HepG2 (cell line): ENCODE results near the gene BIVM.

Experiments
- ASH2L ChIP-seq: fragments of 300-600, 200-600 bp; sonication (generic); IDR thresholded peaks from 2 replicates; pipeline ENCODE4 v1.7.0; 2017; ENCODE audit warnings: low read depth, mild to moderate bottlenecking, moderate library complexity, mixed read lengths, low read length; ENCODE audit not compliant: insufficient read length
- BHLHE40 ChIP-seq: IDR thresholded peaks from 2 replicates; pipeline ENCODE4 v1.6.1; 2011; ENCODE audit warnings: low read length, improper control_type of control experiment
- KDM1A ChIP-seq: IDR thresholded peaks from 2 replicates; pipeline ENCODE4 v1.6.1; 2016; ENCODE audit warnings: missing compliant biosample characterization
- ZNF841 ChIP-seq: sonication (generic); formaldehyde crosslinking; IDR thresholded peaks from 2 replicates; pipeline ENCODE4 v1.8.1; 2023; ENCODE audit warnings: missing genetic modification reagents, borderline replicate concordance
- TF ChIP-seq, protein P1 (sequence below), 2 experiments: IDR thresholded peaks; 2 replicates each; pipeline ENCODE4 v1.6.1; 2011 to 2012; ENCODE audit warnings: low read length in 2 of 2, borderline replicate concordance in 1 of 2, low read depth in 1 of 2, mild to moderate bottlenecking in 1 of 2, moderate library complexity in 1 of 2

DNA sequence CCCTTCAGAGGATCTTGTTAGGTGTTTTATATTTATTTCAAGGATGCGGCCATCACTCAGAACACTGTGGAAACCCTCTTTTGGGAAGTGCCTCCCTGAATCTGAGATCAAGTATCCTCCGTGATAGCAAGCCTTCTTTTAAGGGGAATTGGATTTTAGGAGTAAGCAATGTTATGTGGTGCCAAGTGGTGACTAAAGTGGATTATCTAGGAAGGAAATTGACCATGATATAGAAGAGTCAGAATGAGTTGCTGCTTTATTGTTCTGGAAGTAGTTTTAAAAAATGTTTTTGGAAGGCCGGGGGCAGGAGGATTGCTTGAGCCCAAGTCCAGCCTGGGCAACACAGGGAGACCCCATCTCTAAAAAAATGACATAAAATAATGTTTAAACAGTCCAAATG, 53.6 kb downstream of the BIVM start:
- no peak for TF ChIP-seq ZNF841 (CRISPR knock-in tag)
- no peak for TF ChIP-seq KDM1A (CRISPR knock-in tag)
- TF ChIP-seq, protein P1, sequence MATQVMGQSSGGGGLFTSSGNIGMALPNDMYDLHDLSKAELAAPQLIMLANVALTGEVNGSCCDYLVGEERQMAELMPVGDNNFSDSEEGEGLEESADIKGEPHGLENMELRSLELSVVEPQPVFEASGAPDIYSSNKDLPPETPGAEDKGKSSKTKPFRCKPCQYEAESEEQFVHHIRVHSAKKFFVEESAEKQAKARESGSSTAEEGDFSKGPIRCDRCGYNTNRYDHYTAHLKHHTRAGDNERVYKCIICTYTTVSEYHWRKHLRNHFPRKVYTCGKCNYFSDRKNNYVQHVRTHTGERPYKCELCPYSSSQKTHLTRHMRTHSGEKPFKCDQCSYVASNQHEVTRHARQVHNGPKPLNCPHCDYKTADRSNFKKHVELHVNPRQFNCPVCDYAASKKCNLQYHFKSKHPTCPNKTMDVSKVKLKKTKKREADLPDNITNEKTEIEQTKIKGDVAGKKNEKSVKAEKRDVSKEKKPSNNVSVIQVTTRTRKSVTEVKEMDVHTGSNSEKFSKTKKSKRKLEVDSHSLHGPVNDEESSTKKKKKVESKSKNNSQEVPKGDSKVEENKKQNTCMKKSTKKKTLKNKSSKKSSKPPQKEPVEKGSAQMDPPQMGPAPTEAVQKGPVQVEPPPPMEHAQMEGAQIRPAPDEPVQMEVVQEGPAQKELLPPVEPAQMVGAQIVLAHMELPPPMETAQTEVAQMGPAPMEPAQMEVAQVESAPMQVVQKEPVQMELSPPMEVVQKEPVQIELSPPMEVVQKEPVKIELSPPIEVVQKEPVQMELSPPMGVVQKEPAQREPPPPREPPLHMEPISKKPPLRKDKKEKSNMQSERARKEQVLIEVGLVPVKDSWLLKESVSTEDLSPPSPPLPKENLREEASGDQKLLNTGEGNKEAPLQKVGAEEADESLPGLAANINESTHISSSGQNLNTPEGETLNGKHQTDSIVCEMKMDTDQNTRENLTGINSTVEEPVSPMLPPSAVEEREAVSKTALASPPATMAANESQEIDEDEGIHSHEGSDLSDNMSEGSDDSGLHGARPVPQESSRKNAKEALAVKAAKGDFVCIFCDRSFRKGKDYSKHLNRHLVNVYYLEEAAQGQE (IDR thresholded peaks at IDR 0.05; ENCODE audit: borderline replicate concordance in 1 of 2, low read depth in 1 of 2, low read length in 2 of 2): no peak
- TF ChIP-seq ASH2L: no peak
- TF ChIP-seq BHLHE40: no peak
